Renal cortex interstitium (tissue), 11 donors: ENCODE measurements around the gene CCNJL. TPM values are rescaled to one million over a fixed set of nuclear protein-coding genes. Genes with fewer than 3 reads are reported as not detected.

ENCODE experiments used
- DNase-seq, 11 donors: peaks; one replicate each; pipeline ENCODE4 v3.0.0-alpha.2; 2013; ENCODE audit warnings: low read depth in 9 of 11, low spot score in 4 of 11; ENCODE audit errors: extremely low read depth in 1 of 11
- polyA plus RNA-seq, 3 donors: library from polyadenylated mRNA; unstranded; fragments of 120-200 nt; gene quantifications; one replicate each; pipeline ENCODE4 v1.2.1, GENCODE V29; 2013; ENCODE audit not compliant: insufficient read length in 3 of 3

CCNJL gene
- polyA plus RNA-seq, 3 donors, result 7.8 to 9.7 (median 8.6) TPM

GRCh38 chr5:160272264-160272663 lies 40.1 kb downstream of the CCNJL start:
- no peak for DNase-seq

- no peak for DNase-seq
Measured at GRCh38 chr5:160271836-160272235, 40.5 kb downstream of the CCNJL start.

- DNase-seq, result peak in 1 of 11 donors; percentile 51
Measured at GRCh38 chr5:160271396-160271795, 41.0 kb downstream of the CCNJL start.

GRCh38 chr5:160270704-160271103 lies 41.7 kb downstream of the CCNJL start:
- no peak for DNase-seq

GRCh38 chr5:160269017-160269416 lies 43.3 kb downstream of the CCNJL start:
- no peak for DNase-seq

GRCh38 chr5:160268121-160268520 lies 44.2 kb downstream of the CCNJL start:
- no peak for DNase-seq

GRCh38 chr5:160266752-160267345 lies 45.5 kb downstream of the CCNJL start:
- no peak for DNase-seq

- DNase-seq, result no peak
Measured at GRCh38 chr5:160266044-160266443, 46.3 kb downstream of the CCNJL start.

GRCh38 chr5:160263326-160263855 lies 49.0 kb downstream of the CCNJL start:
- no peak for DNase-seq

GRCh38 chr5:160262151-160263074 lies 50.0 kb downstream of the CCNJL start:
- no peak for DNase-seq

GRCh38 chr5:160260881-160261815 lies 51.2 kb downstream of the CCNJL start:
- no peak for DNase-seq

- no peak for DNase-seq
Measured at GRCh38 chr5:160260006-160260775, 52.2 kb downstream of the CCNJL start.

GRCh38 chr5:160259341-160259740 lies 53.0 kb downstream of the CCNJL start:
- DNase-seq, result no peak

- no peak for DNase-seq
Measured at GRCh38 chr5:160254706-160255105, 57.7 kb downstream of the CCNJL start.

GRCh38 chr5:160253441-160253840 lies 58.9 kb downstream of the CCNJL start:
- no peak for DNase-seq

GRCh38 chr5:160252916-160253315 lies 59.4 kb downstream of the CCNJL start:
- no peak for DNase-seq

- DNase-seq, result no peak
Measured at GRCh38 chr5:160251406-160252155, 60.8 kb downstream of the CCNJL start.

GRCh38 chr5:160250826-160251225 lies 61.5 kb downstream of the CCNJL start:
- DNase-seq, result no peak
